Islet precursor cell (in vitro differentiated cells): ENCODE measurements around the gene CTSC.

ENCODE experiments used
- DNase-seq: peaks from one replicate; pipeline ENCODE4 v3.0.0-alpha.2; 2018

Gene CTSC

DNA sequence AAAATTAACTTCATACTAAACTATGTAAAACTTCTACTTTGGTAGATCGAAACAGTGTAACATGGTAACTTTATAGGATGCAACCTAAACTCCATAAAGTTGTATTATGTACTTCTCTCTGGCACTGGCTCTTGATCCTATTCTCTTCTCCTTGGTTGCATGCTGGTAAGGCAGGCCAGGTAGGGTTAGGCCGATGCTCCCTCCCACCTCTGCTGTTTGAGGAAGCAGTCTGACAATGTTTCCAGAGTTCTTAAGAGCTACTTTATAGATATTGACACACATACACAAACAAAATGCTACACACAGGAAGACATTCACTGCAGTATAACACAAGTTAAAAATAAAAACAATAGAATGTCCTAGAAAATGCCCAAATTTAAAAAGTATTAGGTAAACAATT is 22.5 kb downstream of the CTSC start:
- DNase-seq, result no peak

DNA sequence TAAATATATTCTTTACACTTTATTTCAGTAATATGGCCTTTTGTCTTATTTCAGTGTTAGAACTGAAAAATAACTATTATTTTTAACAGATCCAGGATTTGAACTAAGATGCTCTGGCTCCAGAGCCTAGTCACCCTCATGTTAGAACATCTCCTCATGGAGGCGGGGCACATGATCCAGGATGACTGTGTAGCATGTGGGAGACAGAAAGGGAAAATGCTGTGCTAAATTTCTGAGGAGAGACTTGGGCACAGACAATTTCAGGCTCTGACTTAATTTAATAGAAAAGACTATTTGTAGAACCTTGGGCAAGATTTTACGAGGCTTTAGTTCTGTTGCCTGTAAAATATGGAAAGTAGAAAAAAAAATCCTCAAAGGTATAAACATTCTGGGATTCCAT is 24.1 kb downstream of the CTSC start:
- DNase-seq, result no peak

DNA sequence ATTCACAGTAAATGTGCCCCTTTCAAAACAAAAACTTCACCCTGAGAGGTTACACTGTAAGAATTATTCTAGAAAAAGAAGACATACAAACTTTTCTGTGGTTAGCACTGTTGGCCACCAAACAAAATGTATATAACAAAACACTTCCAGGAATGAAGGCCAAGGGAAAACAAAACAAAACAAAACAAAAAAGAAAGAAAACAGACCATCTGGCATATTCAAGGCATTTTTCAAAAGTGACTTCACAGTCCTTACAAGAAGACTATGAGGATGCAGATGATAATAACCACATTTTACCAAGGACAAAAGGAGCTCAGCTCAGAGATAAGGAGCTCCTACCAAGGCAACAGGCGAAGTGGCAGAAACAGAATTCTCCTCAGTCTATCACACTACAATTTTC is 24.9 kb downstream of the CTSC start:
- no peak for DNase-seq

DNA sequence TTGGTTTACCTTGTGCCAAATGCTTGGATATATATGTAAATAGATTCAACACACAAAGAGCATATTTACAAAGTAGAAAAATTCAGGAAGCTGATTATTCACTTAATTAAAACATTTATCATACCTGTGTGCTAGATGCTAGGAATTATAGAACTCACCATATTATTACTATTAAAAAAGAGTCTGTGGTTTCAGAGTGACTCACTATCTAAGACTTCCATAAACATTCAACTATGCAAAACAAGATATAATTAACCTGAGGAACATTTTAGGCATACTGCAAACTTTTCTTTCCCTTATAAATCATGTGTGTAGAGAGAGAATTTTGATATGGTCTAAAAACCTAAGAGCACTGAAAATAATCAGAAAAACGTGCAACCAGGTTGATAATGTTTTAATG is 27.3 kb downstream of the CTSC start:
- DNase-seq, result no peak

DNA sequence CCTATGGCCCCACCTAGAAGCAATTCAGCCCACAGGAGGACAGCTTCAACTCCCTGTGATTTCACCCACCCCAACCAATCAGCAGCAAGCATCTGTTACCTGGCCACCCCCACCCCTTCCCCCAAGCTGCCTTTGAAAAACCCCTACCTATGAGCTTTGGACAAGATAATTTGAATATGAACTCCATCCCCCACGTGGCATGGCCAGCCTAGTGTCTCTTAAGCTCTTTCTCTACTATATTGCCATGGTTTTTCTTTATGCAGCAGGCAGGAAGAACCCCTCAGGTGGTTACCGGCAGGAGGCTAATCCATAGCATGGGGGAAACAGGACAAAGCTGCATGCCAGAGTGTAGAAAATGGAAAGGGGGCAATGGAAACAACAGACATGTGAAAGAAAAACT is 29.0 kb downstream of the CTSC start:
- DNase-seq, result no peak

DNA sequence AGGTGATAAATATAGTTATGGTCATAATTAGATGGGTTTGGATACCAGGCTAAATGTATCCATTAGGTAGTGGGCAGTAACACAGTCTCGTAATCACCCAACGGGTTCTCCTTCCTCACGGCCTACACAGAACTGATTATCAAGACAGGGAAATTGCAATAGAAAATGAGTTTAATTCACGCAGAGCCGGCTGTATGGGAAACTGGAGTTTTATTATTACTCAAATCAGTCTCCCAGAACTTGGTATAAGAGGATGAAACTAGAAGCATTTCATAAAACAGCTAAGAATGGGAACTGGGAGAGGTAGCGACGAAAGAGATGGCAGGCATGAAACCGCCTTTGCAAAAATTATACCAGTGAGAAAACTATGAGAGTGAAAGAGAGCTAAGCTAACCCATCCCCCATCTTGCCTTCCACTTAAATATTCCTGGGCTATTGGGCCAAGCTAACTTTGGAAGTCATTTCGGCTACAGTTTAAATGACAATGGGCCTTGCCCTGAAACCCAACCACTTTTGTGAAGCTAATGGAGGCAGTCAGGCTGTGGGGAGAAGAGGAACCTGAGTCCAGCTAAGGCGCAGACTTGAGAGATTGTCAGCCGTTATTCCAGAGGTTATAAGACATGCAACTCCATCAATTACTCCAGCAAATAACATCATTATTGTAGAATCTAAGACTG is 29.6 kb downstream of the CTSC start:
- no peak for DNase-seq

DNA sequence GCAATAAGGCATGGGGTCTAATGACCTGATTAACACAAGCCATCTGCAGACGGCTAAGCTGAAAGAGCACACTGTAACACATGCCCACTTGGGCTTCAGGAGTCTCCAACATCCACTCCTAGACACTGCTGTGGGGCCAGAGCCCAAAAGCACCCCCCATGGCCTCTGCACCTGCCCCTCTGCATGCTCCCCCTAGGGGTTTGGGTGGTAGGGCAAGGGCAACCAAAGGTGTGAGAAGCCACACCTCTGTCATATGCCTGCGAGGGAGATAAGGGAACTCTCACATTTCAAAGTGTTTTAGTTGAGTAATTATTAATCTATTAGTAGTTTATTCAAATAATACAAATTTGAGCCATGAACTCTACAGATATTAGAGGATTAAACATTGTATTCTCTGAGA is 30.8 kb downstream of the CTSC start:
- no peak for DNase-seq

DNA sequence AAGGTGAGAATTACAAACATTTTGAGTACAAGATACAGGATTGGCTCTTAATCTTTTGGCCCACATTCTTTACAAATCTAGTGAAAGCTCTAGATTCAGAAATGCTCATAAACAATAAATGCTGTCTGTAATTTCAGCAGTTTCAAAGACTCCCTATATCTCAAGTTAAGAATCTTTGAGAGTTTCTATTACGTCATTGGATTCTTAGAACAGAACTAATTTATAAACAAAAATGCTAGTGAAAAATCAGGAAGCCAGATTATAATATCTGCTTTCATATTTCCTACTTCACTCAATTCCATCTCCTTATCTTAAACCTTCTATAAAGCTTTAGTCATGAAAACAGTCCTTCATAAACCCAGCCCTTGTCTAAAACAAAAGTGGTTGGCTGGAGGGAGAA is 32.1 kb downstream of the CTSC start:
- no peak for DNase-seq

DNA sequence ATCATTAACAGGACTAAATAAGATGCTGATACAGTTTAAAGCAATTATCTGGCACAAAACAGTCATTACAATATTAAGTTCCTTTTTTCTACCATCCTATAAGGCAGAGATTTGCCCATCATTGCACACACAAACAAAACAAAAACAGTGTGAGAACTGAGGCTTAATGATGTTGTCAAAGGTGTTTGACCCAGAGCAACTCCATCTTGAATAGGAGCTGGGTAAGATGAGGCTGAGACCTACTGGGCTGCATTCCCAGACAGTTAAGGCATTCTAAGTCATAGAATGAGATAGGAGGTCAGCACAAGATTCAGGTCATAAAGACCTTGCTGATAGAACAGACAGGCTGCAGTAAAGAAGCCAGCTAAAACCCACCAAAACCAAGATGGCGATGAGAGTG is 33.2 kb downstream of the CTSC start:
- DNase-seq, result no peak

DNA sequence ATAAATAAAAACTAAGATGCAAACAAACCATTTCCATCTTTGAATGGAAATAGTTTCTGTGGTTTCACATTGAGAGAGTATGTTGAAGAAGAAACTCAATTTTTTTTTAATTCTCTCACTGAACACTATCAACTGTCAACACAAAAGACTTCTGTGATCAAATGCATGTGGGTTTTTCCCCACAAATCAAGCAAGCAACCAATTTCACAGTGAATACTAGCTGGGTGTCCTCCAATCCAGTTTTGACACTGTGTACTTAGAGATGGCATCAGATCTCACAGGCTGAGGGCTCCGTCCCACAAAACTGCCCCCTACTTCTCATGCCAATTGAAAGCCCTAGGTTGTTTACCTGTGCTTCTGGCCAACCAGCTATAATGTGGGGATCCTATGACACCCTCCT is 34.5 kb downstream of the CTSC start:
- no peak for DNase-seq

DNA sequence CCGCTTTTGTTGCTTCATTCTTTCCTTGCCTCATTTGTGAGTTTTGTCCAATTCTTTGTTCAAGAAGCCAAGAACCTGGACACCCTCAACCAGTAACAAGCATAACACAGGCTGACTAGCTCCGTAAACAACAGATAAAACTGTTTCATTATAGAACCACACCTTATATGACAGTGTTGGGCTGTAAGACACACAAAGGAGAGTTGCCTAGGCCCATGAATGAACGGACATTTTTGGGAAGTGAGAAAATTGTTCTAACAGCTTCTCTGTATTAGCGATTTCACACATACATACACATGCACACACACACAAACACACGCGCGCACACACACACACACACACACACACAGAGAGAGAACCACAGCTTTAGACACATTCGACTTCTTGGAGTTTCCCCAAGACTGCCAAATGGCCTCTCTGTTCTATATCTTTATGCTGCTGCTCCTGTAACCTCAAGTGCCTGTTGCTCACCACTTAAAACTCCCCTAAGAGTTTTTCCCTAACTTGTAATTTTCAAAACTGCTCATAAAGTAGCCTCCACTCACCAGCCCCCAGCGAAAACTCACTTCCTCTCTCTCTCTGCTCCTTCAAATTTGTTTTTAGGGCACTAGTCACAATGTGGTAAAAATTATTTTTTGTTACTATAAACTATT is 35.9 kb downstream of the CTSC start:
- no peak for DNase-seq

DNA sequence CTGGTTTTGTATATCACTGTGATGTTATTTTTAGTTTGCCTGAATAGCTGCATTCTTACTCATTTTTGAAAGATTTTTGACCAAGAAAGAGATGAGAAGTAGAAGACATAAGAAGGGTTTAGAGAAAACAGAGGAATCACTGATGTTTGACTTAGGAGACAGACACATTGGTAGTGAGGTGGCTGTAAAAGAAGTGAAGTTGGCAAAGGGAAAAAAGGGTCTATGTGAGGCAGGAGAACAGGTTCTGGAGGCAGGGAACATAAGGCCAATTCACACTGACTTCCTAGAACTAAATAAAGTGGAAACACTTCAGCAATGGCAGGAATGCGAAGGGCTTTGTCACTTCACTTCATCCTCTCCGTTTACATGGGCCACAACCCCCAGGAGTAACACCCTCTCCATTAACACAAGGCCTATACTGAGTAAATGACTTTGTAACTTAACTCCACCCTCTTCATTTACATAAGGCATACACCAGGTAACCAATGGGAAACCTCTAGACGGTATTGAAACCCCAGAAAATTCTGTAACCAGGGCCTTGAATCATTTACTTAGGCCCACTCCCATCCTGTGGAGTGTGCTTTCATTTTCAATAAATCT is 36.5 kb downstream of the CTSC start:
- DNase-seq, result peak; percentile 68

DNA sequence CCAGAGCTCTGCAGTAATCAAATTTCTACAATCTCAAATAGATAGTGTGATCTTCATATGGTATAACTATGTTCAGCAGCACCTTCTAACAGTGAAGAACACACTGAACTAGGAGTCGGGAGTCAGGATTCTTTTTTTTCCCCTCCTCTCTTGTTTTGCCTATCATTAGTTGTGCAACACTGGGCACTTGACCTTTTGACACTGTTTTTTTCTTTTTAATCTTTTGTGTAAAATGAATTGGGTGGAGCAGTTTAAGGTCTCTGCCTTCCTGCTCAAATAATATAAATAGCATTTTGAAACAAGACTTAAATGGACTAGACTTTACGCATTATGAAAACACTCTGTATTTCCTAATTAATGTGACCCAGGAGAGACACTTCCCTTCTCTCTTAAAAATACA is 39.7 kb downstream of the CTSC start:
- DNase-seq, result no peak

DNA sequence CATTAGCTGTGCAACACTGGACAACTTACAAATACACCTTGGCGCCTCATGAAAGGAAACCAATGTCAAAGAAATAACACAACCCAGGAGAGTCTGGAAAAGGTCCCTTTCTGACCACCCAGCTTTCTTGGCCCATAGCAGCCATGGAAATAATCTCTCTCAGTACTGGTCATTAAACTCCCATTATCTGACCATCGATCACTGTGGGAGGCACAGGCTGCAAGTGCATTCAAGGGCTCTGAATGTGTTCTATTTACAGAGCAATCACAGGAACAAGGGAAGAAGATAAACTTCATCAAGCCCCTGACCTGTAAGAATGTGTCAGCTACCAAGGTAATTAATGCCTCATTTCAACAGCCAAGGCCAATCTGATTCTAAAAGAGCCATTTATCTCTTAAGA is 40.1 kb downstream of the CTSC start:
- DNase-seq, result no peak

DNA sequence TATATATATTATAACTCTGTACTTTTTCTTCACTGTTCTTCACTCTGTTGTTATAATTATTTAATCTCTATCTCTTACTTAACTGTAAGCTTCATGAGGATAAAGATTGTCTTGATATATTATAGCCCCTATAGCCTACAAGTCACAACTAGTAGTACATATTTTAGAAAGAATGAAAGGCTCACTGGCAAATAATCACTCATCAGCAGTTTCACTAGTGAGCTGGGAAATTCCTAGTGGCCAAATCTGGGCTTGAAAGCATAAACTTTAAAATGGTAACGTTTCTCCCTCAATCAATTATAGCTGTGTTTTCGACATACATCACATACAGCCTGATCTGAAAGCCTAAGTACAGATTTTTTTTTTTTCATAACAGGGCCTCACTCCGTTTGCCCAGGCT is 42.5 kb downstream of the CTSC start:
- DNase-seq, result no peak

DNA sequence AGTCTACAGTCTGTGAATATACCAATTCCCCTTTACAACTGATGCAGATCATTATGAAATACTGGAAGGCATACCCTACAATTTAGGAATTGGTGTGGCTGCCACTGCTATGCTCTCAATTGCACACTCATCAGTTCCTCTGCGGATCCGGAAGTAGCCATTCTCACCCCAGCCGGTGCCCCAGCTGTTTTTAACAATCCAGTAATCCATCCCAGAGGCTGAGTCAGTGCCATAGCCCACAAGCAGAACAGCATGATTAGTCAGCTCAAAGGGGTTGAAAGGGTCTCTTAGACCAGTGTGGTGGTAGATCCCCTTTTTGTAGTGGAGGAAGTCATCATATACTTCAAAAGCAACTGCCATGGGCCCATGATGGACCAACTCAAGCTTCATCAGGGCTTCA is 43.6 kb downstream of the CTSC start:
- no peak for DNase-seq

DNA sequence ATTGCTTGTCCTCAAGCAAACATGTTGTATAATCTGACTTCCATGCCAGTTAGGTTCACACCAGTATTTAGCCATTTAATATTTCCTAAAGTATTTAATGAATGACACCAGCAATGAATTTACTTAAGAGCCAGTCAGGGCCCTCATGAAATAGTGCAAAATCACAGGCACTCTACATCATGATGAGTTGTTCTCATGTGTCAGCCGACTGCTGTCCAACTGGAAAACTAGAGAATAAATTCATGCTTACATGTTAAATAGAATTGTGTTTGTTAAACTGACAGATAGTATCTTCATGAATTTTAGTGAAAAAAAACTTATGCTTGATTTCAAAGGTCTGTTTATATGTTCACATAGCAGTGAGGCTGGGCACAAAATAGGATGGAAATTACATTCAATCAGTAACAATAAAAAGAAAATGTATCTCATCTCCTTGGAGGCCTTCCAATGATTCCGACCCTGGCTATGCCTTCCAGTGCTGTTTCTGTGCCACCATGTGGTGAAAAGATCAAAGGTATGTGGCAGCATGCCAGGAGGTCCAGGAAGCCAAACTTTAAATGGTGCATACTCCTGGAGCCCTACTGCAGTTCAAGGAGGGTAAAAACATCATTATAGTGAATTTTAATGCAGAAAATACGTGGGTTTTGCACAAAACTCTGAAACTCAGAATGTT is 45.2 kb downstream of the CTSC start:
- DNase-seq, result no peak

DNA sequence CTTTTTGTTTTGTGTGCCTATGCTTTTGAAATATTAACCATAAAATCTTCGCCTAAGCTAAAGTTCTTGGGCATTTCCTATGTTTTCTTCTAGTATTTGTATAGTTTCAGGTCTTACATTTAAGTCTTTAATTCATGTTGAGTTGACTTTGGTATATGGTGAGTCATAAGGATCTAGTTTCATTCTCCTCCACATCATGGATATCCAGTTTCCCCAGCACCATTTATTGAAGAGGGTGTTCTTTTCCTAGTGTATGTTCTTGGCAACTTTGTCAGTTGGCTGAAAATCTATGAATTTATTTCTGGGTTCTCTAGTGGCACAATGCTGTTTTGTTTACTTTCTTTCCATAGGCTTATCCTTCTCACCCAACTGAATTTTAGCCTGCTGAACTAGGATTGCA is 49.0 kb downstream of the CTSC start:
- no peak for DNase-seq

DNA sequence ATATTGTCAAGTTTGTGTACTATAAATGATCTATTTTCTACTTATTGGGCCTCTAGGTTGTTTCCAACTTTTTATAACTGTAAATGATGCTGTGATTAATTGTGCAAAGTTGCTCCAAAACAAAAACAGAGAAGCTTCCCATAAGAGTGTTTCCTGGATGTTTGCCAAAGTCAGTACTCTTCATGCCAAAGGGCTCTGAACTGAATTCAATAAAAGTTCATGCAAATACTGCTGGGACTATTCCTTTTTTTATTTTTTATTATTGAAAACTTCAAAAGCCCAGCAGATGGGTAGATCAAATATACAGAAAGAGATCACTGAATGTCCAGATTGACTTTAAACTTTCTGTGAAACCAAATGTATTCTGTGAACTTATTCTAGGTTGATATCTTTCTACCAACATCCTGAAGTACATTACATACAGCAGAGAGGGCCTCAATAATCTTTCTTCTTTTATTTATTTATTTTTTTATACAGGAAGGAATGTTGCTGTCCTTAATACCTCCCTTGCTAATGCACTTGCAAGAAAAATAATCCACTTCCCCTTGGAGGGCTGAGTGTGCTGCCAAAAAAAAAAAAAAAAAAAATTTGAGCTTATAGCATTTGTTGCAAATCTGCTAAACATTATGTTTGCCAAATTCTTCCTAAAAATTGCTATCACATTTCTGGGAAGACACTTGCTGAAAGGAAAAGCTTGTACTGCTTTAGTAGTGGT is 53.0 kb downstream of the CTSC start:
- no peak for DNase-seq

DNA sequence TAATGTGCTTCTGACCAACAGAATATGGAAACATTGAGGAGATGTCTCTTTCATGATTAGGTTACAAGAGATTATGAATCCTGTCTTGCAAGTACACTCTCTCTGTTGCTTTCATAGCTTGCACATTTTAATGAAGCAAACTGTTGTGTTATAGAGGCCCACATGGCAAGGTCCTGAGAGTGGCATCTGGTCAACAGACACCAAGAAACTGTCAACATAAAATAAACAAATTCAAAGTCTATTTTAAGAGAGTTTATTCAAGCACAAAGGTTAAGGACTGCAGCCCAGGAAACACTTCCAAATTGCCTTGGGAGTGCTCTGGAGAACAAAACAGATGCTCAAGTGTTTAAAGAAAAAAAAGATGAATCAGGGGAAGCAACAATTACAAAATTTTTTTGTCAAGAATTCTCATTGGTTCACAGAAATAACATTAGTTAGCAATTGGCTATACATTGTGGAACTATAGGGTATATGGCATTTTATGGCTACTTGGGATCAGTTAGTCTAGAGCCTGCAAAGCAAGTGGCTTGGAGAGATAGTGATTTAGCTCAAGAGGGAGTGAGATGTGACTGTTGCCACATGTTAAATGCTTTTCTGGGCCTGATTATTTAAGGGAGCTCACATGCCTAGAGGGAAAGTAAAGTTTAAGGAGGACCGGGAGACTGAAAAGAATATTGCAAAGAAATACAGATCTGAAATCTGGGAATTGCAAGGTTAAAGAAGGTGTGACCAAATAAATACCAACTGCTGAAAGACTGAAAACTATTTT is 54.6 kb downstream of the CTSC start:
- no peak for DNase-seq

DNA sequence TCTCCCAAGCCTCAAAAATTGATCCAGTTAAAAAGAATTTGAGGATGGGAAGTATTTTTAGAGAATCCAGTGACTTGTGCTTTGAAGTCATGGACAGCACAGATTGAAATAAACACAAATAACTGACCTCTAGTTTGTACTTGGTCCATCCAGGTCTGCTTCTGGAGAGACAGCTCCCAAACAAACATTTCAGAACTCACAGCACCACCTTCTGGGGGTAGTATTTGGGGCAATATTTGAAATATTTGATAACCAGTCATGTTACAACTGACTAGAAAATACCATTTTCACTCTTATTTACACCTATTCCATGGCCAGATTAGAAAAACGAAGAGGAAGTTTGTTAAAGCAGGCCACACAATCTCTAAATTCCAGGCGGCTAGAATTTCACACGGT is 56.2 kb downstream of the CTSC start:
- no peak for DNase-seq

DNA sequence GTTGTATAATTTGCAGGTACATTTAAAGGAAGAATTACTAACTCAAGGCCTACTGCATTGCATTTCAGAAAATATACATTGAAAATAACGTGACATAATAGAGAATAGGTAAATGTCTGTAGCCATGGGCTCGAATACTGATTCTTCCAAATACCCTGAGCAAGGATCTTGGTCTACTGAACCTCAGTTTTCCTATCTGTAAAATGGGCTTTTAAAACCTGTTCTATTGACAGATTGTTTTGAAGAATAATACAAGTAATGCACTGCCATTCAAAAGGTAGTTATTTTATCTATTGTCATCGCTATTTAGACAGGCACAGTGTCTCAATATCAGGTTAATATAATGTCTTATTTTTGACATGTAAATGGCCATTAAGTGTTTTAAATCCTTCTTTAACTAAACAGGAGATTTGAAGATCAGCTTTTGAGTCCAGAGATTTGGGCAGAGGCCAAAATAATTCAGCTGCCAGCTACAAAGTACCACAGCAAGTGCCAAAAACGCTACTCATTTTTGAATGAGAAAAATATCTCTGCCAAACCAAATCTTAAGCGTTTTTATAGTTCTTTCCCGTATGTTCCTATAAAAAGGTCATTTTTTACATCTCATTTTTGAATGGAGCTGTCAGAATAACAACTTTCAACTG is 56.7 kb downstream of the CTSC start:
- no peak for DNase-seq
